ENCODE results near the gene TRABD2B. TPM values are rescaled to one million over a fixed set of nuclear protein-coding genes. Genes with fewer than 3 reads are reported as not detected.
A peak's percentile ranks its signal among the peaks of the same experiment; 100 is the strongest.

The TRABD2B gene
- polyA plus RNA-seq, 4 donors: under 0.01 to 2.6 (median 2.2) TPM; not detected in 1

DNA sequence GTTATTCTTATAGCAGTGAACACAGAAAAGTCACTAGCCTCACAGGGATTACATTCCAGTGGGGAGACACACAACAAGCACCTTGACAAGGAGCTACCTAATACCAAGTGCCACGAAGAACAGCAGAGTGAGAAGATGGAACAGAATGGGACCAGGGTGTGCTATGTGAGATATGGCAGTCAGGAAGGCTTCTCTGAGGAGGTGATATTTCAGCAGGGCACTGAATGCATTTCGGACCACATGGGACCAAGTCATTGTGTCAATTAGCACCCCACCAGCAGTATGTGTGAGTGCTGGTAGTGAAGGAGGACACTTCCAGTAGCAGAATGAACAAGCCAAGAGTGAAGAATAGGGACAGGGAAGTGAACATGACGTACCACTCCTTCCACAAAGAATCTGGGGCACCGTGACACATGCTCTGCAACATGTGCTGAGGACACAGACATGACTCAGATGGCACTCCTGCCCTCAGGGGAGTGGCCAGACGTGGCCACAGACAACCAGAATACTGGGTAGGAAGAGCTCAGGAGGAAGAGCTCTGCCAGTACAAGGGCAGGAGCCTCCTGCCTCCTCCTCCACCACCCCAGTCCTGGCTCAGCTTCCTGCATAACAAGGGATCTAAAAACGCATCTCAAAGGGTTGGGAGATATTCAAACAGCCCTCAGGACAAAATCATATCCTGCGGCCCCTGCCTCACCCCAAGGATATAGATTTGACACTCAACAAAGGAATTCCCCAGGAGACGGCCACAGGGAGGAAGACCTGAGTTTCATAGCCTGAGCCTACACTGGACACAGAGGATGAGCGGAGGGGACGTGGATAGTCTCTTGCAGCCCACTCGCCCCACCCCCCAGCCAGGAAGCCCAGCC, 102.5 kb downstream of the TRABD2B start:
- FAIRE-seq: no peak
- H3K4me1 ChIP-seq (ENCODE audit: control insufficient read depth in 3 of 3, insufficient read depth in 2 of 3, low read depth in 1 of 3, low read length in 2 of 3): peaks cover 0 to 19% (median 7%) of the 10 kb centered on the region in 3 donors
- H3K4me3 ChIP-seq (ENCODE audit: low read depth in 1 of 3, low read length in 3 of 3): no peak overlapping the region
- 53 to 59% (median 57%) methylated on average over 11 of the region's 11 CpGs for WGBS, 3 donors
- peak overlapping the region; percentile 51 to 77 (median 68) for H3K27ac ChIP-seq (ENCODE audit: low read depth in 1 of 3, low read length in 2 of 3)
- H3K9me3 ChIP-seq (ENCODE audit: control insufficient read depth in 2 of 2, insufficient read depth in 1 of 2, low read depth in 1 of 2, low read length in 1 of 2): no peaks in the 10 kb centered on the region
- H3K36me3 ChIP-seq (ENCODE audit: control insufficient read depth in 3 of 3, insufficient read depth in 2 of 3, low read depth in 1 of 3, low read length in 3 of 3): peaks cover 0 to 2% (median 0%) of the 10 kb centered on the region in 3 donors
- H3K27me3 ChIP-seq (ENCODE audit: control insufficient read depth in 3 of 3, insufficient read depth in 3 of 3, low read length in 3 of 3): no peaks in the 10 kb centered on the region
- DNase-seq: peak; percentile 74 to 94

DNA sequence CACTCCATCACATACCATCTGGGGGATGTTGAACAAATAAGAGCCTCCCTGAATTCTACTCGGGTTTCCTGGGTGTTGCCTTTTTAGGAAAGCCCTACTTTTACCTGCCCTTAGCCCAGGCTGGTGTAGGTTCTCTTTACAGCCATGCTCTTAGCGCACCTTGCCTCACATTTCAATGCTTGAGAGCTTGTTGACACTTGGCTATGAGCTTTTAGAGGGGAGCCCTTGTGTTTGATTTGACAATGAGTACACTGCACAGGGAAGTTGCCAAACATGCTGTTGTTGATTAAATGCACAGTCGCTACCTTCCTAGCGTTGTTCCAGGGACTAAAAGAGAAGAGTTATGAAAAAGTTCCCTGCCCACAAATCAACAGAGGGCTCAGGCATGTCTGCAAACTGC, 103.8 kb downstream of the TRABD2B start:
- Histone ChIP-seq H3K27ac (ENCODE audit: low read depth in 1 of 3, low read length in 2 of 3) (no peak overlapping the region), H3K36me3 (ENCODE audit: control insufficient read depth in 3 of 3, insufficient read depth in 2 of 3, low read depth in 1 of 3, low read length in 3 of 3) (peaks cover 0 to 2% (median 0%) of the 10 kb centered on the region in 3 donors)

DNA sequence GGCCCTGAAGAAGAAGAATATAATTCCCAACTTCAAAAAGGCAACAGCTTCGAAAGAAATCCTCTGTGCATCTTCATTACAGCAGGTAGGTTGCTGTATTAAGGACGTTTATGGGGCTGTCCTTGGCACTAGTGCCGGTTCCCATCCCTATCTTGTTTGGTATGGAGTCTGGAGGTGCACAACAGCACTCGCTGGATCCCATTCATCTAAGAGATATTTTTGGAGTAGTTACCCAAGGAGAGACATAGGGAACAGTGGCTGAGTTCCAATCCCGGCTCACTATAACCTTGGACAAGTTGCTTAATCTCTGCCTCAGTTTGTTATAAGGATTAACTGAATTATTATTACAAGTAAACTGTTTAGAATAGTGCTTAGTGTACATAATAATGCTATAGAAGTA, 106.4 kb downstream of the TRABD2B start:
- Histone ChIP-seq H3K36me3 (ENCODE audit: control insufficient read depth in 3 of 3, insufficient read depth in 2 of 3, low read depth in 1 of 3, low read length in 3 of 3) (no peaks in the 10 kb centered on the region), H3K27ac (ENCODE audit: low read depth in 1 of 3, low read length in 2 of 3) (no peak overlapping the region), H3K27me3 (ENCODE audit: control insufficient read depth in 3 of 3, insufficient read depth in 3 of 3, low read length in 3 of 3) (no peaks in the 10 kb centered on the region), H3K4me1 (ENCODE audit: control insufficient read depth in 3 of 3, insufficient read depth in 2 of 3, low read depth in 1 of 3, low read length in 2 of 3) (peaks cover 0 to 11% (median 6%) of the 10 kb centered on the region in 3 donors), H3K9me3 (ENCODE audit: control insufficient read depth in 2 of 2, insufficient read depth in 1 of 2, low read depth in 1 of 2, low read length in 1 of 2) (no peaks in the 10 kb centered on the region), H3K4me3 (ENCODE audit: low read depth in 1 of 3, low read length in 3 of 3) (no peak overlapping the region)
- FAIRE-seq (no peak), DNase-seq (no peak)
- WGBS, 3 donors: 72 to 85% (median 75%) methylated on average over 5 of the region's 5 CpGs

More for the DNA sequence above, 103.8 kb downstream of the TRABD2B start:
- Histone ChIP-seq H3K27me3 (ENCODE audit: control insufficient read depth in 3 of 3, insufficient read depth in 3 of 3, low read length in 3 of 3) (no peaks in the 10 kb centered on the region), H3K4me3 (ENCODE audit: low read depth in 1 of 3, low read length in 3 of 3) (no peak overlapping the region), H3K4me1 (ENCODE audit: control insufficient read depth in 3 of 3, insufficient read depth in 2 of 3, low read depth in 1 of 3, low read length in 2 of 3) (peaks cover 0 to 19% (median 7%) of the 10 kb centered on the region in 3 donors), H3K9me3 (ENCODE audit: control insufficient read depth in 2 of 2, insufficient read depth in 1 of 2, low read depth in 1 of 2, low read length in 1 of 2) (no peaks in the 10 kb centered on the region)
- FAIRE-seq: no peak
- WGBS, 3 donors: 81 to 87% (median 86%) methylated on average over 4 of the region's 4 CpGs
- no peak for DNase-seq

DNA sequence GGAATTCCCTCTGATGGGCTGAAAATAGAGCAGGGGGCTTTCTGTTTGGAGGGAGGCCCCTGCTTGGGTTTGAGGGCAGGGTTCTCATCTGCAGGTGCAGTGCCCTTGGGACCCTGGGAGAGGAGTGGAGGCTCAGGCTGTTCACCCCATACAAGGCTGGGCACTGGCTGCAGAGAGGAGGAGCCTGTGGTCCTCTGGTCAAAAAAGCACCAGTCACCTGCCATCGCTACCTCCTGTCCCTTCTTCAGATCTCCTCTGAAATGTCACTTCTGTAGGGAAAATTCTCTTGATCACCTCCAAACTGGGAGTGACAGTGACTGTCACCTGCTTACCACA, 108.9 kb downstream of the TRABD2B start:
- Histone ChIP-seq H3K27ac (ENCODE audit: low read depth in 1 of 3, low read length in 2 of 3) (no peak overlapping the region), H3K9me3 (ENCODE audit: control insufficient read depth in 2 of 2, insufficient read depth in 1 of 2, low read depth in 1 of 2, low read length in 1 of 2) (no peaks in the 10 kb centered on the region), H3K4me3 (ENCODE audit: low read depth in 1 of 3, low read length in 3 of 3) (no peak overlapping the region), H3K36me3 (ENCODE audit: control insufficient read depth in 3 of 3, insufficient read depth in 2 of 3, low read depth in 1 of 3, low read length in 3 of 3) (no peaks in the 10 kb centered on the region), H3K27me3 (ENCODE audit: control insufficient read depth in 3 of 3, insufficient read depth in 3 of 3, low read length in 3 of 3) (no peaks in the 10 kb centered on the region), H3K4me1 (ENCODE audit: control insufficient read depth in 3 of 3, insufficient read depth in 2 of 3, low read depth in 1 of 3, low read length in 2 of 3) (peaks cover 0 to under 1% (median 0%) of the 10 kb centered on the region in 3 donors)
- FAIRE-seq (no peak), DNase-seq (no peak)
- 81 to 100% (median 91%) methylated on average over 1 of the region's 1 CpG for WGBS, 3 donors

DNA sequence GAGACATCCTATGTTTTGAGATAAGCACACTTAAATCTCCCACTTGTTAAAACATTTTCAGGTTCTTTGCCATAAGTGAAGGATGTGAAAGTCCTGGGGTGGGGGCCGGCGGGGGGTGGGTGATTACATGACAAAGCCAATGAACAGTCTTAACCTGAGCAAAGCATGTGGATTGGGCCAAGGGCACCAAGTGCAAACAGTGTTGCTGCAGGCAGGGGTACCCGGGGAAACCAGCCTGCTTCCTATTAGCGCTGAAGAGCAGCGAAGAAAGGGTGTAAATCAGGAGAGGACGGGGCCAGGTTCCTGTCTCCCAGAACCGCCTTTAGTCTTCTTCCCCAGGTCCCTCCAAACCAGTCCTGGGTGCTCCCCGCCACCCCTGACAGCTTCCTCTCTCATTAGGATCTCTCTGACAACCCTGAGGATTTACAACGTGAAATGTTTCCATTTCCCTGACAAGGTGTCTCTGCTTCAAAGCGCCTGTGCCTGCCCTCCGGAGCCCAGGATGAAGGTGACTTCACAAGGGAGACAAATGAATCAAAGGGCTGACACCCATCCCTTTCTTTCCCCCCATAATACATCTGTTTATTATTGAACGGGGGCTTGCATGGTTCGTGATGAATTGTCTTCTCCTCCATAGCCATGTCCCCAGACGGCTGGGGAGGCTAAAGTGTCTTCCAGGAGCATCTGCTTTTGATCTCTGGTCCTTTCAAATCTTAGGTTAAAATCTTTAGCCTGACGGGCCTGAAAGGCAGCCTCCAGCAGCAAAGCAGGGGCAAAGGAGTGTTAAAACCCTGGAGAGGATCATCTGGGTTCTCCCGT, 109.5 kb downstream of the TRABD2B start:
- Histone ChIP-seq H3K27ac (ENCODE audit: low read depth in 1 of 3, low read length in 2 of 3) (no peak overlapping the region), H3K27me3 (ENCODE audit: control insufficient read depth in 3 of 3, insufficient read depth in 3 of 3, low read length in 3 of 3) (no peaks in the 10 kb centered on the region), H3K4me1 (ENCODE audit: control insufficient read depth in 3 of 3, insufficient read depth in 2 of 3, low read depth in 1 of 3, low read length in 2 of 3) (peaks cover 0 to 5% (median 0%) of the 10 kb centered on the region in 3 donors), H3K36me3 (ENCODE audit: control insufficient read depth in 3 of 3, insufficient read depth in 2 of 3, low read depth in 1 of 3, low read length in 3 of 3) (no peaks in the 10 kb centered on the region), H3K4me3 (ENCODE audit: low read depth in 1 of 3, low read length in 3 of 3) (no peak overlapping the region), H3K9me3 (ENCODE audit: control insufficient read depth in 2 of 2, insufficient read depth in 1 of 2, low read depth in 1 of 2, low read length in 1 of 2) (no peaks in the 10 kb centered on the region)
- DNase-seq (no peak), FAIRE-seq (no peak)
- 63 to 79% (median 71%) methylated on average over 16 of the region's 16 CpGs for WGBS, 3 donors

DNA sequence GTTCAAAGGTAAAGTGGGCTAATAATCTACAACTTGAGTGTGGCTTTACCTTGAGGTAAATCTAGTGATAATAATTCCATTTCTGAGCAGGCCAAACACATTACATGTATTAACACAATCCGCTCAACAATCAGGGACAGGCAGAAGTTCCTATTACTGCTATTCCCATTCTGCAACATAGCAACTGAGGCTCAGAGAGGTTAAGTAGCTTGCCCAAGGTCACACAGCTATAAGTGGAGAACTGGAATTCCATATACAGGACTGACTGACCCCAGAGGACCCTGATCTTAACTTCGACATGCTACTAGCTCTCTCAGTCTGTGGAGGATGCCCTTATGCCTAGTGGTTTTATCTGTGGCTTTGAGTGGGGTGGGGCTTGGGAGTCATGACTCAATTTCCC, 110.1 kb downstream of the TRABD2B start:
- 44 to 73% (median 67%) methylated on average over 2 of the region's 2 CpGs for WGBS, 3 donors
- no peak overlapping the region for H3K4me3 ChIP-seq (ENCODE audit: low read depth in 1 of 3, low read length in 3 of 3)
- no peaks in the 10 kb centered on the region for H3K36me3 ChIP-seq (ENCODE audit: control insufficient read depth in 3 of 3, insufficient read depth in 2 of 3, low read depth in 1 of 3, low read length in 3 of 3)
- DNase-seq (no peak), FAIRE-seq (no peak)
- no peaks in the 10 kb centered on the region for H3K27me3 ChIP-seq (ENCODE audit: control insufficient read depth in 3 of 3, insufficient read depth in 3 of 3, low read length in 3 of 3)
- no peaks in the 10 kb centered on the region for H3K9me3 ChIP-seq (ENCODE audit: control insufficient read depth in 2 of 2, insufficient read depth in 1 of 2, low read depth in 1 of 2, low read length in 1 of 2)
- no peak overlapping the region for H3K27ac ChIP-seq (ENCODE audit: low read depth in 1 of 3, low read length in 2 of 3)
- H3K4me1 ChIP-seq (ENCODE audit: control insufficient read depth in 3 of 3, insufficient read depth in 2 of 3, low read depth in 1 of 3, low read length in 2 of 3): peaks cover 0 to 9% (median 0%) of the 10 kb centered on the region in 3 donors

DNA sequence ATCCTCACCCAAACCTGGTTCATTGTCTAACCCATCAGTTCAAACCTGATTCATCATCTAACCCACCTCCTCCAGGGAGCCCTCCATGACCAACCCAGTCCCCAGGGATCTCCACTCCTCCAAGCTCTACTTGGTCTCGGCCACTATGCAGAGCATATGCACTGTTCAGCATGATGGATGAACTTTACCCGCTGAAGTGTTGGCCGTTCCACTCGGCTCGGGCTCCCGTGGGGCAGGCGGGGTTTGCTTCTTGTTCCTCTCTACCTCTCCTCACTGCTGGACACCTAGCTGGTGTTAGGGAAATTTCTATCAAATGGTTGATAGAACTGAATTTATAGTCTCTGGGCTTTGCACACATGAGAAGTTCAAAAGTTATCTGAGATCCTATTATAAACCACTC, 111.0 kb downstream of the TRABD2B start:
- no peak overlapping the region for H3K27ac ChIP-seq (ENCODE audit: low read depth in 1 of 3, low read length in 2 of 3)
- no peak for DNase-seq
- no peaks in the 10 kb centered on the region for H3K9me3 ChIP-seq (ENCODE audit: control insufficient read depth in 2 of 2, insufficient read depth in 1 of 2, low read depth in 1 of 2, low read length in 1 of 2)
- H3K4me3 ChIP-seq (ENCODE audit: low read depth in 1 of 3, low read length in 3 of 3): no peak overlapping the region
- no peaks in the 10 kb centered on the region for H3K36me3 ChIP-seq (ENCODE audit: control insufficient read depth in 3 of 3, insufficient read depth in 2 of 3, low read depth in 1 of 3, low read length in 3 of 3)
- no peaks in the 10 kb centered on the region for H3K27me3 ChIP-seq (ENCODE audit: control insufficient read depth in 3 of 3, insufficient read depth in 3 of 3, low read length in 3 of 3)
- WGBS, 3 donors: 47 to 70% (median 51%) methylated on average over 7 of the region's 7 CpGs
- no peak for FAIRE-seq
- H3K4me1 ChIP-seq (ENCODE audit: control insufficient read depth in 3 of 3, insufficient read depth in 2 of 3, low read depth in 1 of 3, low read length in 2 of 3): peaks cover 0 to 9% (median 0%) of the 10 kb centered on the region in 3 donors

DNA sequence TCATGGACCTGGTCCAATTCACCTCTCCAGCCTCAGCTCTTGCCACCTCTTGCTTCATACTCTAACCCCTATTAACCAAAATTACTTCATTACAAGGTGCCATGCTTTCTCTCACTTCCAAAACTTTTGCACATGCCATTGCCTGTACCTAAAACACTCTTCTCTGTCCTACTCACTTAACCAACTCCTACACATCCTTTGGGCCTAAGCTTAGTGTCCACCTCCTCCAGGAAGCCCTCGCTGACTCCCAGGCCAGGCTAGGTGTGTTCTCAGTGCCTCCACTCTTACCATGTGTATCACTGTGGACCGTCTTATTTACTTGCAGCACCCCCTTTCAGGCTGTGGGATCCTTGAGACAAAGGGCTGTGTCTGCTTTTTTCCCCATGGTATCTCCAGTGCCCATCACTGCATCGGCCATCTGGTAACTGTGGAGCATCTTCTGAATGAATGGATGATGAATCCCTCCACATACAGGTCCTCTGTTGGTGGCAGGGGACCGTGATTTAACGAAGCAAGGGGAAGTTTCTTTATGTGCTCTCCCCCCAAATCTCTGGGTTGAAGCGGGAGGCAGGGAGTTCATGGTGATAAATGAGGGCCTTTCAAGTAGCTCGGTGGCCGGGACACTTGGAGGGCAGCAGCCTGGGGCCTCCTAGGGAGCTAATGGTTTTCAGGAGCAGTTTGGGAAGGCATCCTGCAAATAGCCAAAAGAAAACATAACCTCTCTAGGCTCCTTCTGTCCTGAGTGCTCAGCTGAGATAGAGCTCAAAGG, 111.9 kb downstream of the TRABD2B start:
- H3K27me3 ChIP-seq (ENCODE audit: control insufficient read depth in 3 of 3, insufficient read depth in 3 of 3, low read length in 3 of 3): no peaks in the 10 kb centered on the region
- WGBS, 3 donors: 82 to 96% (median 89%) methylated on average over 8 of the region's 8 CpGs
- FAIRE-seq: no peak

More for the DNA sequence above, 111.9 kb downstream of the TRABD2B start:
- Histone ChIP-seq H3K9me3 (ENCODE audit: control insufficient read depth in 2 of 2, insufficient read depth in 1 of 2, low read depth in 1 of 2, low read length in 1 of 2) (no peaks in the 10 kb centered on the region), H3K27ac (ENCODE audit: low read depth in 1 of 3, low read length in 2 of 3) (no peak overlapping the region), H3K36me3 (ENCODE audit: control insufficient read depth in 3 of 3, insufficient read depth in 2 of 3, low read depth in 1 of 3, low read length in 3 of 3) (no peaks in the 10 kb centered on the region), H3K4me1 (ENCODE audit: control insufficient read depth in 3 of 3, insufficient read depth in 2 of 3, low read depth in 1 of 3, low read length in 2 of 3) (peaks cover 0 to 9% (median 0%) of the 10 kb centered on the region in 3 donors), H3K4me3 (ENCODE audit: low read depth in 1 of 3, low read length in 3 of 3) (no peak overlapping the region)
- no peak for DNase-seq

All from small intestine (tissue), 7 donors.